Central memory CD4-positive, alpha-beta T cell (primary cell): ENCODE results near the gene TNS3.
"Not testable (repeated sequence)": the region's sequence is repeated elsewhere in the genome, so short reads cannot be mapped to it uniquely, and the experiment has no call there.

ENCODE experiments used
- DNase-seq: peaks from one replicate; pipeline ENCODE4 v3.0.0; 2022

TNS3 gene

DNA sequence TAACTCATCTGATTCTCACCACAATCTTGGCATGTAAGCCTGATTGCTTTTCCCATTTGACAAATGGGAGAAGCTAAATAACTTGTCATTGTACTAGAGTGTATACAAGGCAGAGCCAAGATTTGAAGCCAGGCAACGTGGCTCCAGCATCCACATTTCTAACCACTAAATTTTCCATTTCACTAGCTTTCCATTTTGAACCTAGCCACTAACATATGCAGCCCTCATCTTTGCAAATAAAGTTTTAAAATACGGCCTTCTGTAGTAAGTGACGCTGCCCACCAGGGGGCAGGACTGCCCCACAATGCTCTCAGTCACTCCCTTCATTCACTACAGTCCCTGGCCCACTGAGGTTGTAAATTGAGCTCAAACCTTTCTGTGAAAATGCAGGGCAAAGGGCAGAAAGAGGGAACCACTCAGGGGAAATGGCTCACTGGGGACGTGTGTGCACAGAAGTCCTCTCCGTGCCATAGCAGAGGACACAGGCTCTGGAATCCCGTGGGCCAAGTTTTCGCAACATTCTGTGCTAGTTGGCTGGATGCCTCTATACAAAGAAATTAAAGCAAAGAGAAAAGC lies 315.7 kb downstream of the TNS3 start:
- DNase-seq: no peak

DNA sequence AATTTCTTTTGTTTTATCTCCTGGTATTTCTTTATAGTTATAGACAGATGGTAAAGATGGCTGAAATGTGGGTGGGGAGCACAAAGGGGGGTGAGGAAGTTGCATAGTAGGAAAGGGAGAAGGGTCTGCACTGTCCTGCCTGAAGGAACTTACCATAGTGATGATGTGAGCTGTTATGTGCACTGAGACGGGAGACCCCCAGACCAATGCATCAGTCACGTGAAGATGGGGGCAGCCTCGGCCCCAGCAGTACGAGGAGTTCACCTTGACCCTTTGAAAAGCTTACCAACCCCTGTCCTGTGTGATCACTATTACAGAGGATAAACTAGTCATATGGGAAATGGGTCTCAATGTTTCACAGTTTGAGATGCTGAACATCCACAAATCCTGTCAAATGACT lies 316.3 kb downstream of the TNS3 start:
- DNase-seq: no peak

- no peak for DNase-seq
These were observed 317.8 kb downstream of the TNS3 start for GRCh38 chr7:47264021-47264651.

- DNase-seq: no peak
These were observed 319.0 kb downstream of the TNS3 start for GRCh38 chr7:47262881-47263280.

DNA sequence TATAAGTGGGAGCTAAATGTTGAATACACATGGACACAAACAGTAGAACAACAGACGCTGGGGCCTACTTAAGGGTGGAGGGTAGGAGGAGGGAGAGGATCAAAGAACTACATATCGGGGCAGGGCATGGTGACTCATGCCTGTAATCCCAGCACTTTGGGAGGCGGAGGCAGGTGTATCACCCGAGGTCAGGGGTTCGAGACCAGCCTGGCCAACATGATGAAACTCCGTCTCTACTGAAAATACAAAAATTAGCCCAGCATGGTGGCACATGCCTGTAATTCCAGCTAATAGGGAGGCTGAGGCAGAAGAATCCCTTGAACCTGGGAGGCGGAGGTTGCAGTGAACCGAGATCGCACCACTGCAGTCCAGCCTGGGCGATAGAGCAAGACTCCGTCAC lies 319.8 kb downstream of the TNS3 start:
- not testable (repeated sequence) for DNase-seq

GRCh38 chr7:47260270-47260669 lies 321.6 kb downstream of the TNS3 start:
- no peak for DNase-seq

- no peak for DNase-seq
These were observed 322.2 kb downstream of the TNS3 start for GRCh38 chr7:47259682-47260081.

DNA sequence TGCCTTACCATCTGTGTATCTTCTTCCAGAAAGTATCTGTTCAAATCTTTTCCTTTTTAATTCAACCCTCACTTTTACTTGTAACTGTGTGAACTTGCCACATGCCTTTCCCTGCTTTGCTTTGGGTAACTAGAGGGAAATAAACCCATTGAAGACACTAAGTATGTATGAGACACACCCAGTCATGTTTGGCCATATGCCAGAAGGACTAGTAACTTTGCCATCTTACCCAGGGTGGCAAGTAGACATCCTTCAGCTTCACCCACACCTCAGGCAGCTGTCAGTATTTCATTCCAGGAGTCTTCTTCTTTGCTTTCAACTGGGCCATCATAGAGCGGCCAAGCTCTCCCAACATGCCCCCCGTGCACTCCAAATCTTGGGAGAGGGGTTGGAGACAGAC lies 323.1 kb downstream of the TNS3 start:
- DNase-seq: no peak

DNA sequence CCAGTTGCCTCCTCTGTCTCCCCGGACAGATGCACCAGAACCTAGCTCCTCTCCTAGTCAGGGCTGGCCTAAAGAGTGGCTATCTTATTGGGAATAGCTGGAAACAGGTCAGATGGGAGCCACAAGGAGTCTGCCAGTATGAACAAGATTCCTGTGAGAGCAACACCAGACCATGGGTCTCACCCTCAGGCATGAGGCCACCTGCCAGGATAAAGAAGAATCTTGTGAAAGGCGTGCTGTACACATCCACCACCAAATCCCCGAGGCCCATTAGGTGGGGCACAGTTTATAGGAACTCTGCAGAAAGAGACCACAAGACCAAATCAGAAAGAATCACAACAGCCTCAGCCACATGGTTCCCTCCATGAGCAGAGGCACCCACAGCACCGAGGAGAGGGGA lies 325.9 kb downstream of the TNS3 start:
- no peak for DNase-seq

DNA sequence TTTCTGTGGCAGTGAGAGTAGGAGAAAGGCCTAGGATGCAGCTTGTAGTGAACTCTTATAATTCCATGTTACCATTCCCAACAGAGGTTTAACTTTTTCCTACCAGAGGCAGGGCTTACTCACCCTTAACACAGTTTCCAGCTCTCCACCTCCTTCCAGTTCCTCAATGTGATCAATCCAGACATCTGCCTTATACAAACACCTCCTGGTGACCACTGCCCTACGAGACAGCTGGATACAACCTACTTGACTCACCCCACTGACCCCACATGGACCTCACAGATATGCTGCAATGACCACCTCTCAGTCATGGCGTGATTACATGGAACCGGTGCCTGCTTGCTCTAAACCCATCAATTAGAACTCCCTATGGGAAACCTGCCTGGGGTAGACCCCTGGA lies 326.5 kb downstream of the TNS3 start:
- no peak for DNase-seq

GRCh38 chr7:47255007-47255406 lies 326.9 kb downstream of the TNS3 start:
- no peak for DNase-seq

GRCh38 chr7:47254081-47254977 lies 327.6 kb downstream of the TNS3 start:
- no peak for DNase-seq

GRCh38 chr7:47253650-47254080 lies 328.2 kb downstream of the TNS3 start:
- DNase-seq: no peak

DNA sequence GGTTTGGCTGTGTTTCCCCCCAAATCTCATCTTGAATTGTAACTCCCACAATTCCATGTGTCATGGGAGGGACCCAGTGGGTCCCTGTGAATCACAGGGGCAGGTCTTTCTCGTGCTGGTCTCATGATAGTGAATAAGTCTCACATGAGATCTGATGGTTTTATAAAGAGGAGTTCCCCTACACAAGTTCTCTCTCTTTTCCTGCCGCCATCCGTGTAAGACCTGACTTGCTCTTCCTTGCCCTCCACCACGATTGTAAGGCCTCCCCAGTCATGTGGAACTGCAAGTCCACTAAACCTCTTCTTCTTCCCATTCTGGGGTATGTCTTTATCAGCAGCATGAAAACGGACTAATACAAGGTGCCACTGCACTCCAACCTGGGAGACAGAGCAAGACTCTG lies 329.2 kb downstream of the TNS3 start:
- no peak for DNase-seq

- no peak for DNase-seq
These were observed 332.6 kb downstream of the TNS3 start for GRCh38 chr7:47249361-47249760.

- DNase-seq: no peak
These were observed 333.1 kb downstream of the TNS3 start for GRCh38 chr7:47248797-47249196.

DNA sequence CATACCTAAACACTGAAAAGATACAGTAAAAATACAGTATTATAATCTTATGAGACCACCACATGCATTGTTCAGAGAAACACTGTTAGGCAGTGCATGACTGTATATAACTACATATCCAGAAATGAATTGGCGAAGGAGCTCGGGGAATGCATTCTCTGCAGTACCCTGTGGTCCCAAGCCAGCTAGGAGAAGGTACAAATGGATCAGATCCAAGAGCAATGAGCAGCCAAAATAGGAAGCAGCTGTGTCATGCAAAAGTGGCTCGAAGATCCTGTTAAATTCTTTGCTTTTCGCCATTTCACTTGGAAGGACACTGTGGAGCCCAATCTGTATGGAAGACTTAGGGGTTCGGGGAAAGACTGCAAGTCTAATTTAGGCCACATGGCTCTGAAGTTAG lies 334.8 kb downstream of the TNS3 start:
- DNase-seq: no peak

DNA sequence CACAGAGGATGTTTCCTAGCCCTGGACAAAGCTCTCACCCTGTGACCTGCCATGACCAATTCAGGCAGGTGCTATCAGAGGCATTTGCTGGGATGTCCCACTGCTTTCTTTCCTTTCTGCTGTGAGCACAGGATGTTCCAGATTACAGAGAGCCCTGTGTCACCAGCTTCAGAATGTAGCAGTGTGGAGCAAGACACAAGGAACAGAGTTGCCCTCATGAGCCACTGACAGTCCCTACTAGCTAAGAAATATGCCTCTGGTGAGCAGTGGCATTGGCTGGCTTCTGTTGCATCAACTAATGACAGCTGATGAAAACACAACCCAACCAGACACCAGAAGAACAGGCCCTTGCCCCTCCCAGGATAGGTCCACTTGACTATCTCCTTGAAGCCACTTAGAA lies 337.2 kb downstream of the TNS3 start:
- DNase-seq: no peak

DNA sequence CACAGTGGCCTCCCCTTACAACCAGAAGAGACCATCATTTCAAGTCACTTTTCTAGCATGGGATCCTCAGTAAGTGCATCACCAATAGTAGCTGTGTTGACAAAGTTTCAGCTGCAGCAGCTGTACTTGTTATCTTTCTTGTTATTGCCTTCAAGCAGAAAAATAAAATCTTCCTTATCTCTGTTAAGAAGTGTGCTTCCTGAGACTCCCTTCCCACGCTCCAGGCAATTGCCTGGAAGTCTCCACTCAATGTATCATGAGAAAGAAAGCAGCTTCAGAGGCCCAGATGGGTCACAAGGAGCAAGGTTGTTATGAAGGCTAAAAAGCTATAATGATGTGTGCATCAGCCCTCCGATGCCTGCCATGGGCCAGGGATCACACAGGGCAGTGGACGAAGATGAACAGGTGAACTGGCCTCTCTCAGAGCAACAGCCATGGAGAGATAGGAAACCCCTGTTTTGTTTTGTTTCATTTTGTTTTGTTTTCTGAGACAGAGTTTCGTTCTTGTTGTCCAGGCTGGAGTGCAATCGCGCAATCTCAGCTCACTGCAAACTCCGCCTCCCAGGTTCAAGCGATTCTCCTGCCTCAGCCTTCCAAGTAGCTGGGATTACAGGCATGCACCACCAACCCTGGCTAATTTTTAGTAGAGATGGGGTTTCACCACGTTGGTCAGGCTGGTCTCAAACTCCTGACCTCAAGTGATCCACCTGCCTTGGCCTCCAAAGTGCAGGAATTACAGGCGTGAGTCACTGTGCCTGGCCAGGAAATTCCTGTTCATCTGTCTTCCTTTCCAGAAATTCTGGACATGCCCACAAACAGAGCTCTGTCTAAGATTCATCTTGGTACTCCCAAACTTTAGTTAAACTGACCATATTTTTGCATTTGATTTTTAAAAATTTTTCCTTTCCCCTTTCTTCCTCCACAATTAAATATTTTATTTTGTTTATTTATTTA lies 340.5 kb downstream of the TNS3 start:
- no peak for DNase-seq

- no peak for DNase-seq
These were observed 341.9 kb downstream of the TNS3 start for GRCh38 chr7:47239931-47240421.

DNA sequence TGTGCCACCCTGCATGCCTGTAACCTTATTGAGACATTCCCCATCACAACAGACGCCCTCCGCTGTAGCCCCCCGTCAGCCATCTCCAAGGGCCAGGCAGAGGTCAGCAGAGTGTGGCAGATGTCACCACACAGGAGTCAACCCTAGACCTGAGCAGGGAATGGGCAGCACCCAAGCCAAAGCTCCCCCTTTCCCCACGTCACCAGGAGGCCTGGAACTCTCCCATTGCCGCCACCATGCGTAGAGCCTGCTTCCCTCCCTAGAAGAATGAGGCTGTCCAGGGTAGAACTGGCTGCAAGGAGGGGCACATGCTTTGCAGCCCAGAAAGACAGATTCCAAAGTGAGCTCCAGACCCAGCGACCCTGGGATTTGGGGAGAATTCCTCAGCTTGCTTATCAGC lies 342.9 kb downstream of the TNS3 start:
- DNase-seq: no peak

DNA sequence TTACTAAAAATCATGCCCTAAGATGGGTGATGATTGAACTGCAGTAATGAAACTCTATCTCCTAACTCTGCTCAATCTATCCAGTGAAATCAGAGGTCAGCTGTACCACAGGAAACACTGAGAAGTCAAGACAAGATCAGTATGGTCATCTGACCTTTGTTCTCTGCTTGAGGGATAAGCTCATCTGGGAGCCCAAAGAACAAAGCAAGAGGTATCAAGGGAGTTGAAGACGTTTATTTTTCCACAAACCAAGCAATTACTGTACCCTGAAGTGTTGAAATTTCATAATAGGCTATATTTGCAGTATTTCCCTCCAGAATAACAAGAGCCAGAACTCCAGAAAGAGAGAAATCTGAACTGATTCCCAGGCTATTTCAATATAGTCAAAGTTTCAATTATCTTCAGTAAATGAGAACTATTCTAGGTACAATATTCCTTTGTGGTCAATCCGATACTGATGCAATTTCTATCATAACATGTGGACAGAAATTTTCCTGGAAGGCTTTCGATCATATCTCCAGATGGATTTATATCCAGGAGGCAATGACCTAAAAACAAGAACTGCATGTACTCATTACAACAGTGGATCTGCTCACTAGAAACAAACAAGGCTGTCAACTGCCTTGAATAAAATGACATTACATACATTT lies 345.3 kb downstream of the TNS3 start:
- no peak for DNase-seq
